IPS-NIHi7 (cell line): ENCODE measurements around the gene GJC3.
A peak's percentile ranks its signal among the peaks of the same experiment; 100 is the strongest.
"Not testable (repeated sequence)": the region's sequence is repeated elsewhere in the genome, so short reads cannot be mapped to it uniquely, and the experiment has no call there.

Source experiments
- DNase-seq: peaks from one replicate; pipeline ENCODE4 v3.0.0; 2012; ENCODE audit warnings: mixed read lengths; ENCODE audit errors: extremely low spot score

The GJC3 gene

DNA sequence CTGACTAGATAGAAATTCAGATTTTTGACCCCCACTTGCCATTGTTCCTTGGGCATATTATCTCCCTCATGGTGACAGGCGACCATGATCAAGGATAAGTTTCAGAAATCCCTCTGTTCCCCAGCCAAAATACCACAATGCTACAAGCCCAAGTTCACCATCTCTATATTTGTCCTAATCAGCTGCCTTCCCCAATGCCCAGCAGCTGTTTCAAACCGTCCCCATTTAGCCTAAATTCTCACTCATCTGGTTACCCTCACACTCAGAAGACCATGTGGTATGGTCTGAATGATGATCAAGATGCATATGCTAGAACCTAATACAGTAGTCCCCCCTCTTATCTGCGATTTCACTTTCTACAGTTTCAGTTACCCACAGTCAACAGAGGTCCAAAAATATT is 956 bp upstream of the GJC3 start:
- DNase-seq, result no peak

DNA sequence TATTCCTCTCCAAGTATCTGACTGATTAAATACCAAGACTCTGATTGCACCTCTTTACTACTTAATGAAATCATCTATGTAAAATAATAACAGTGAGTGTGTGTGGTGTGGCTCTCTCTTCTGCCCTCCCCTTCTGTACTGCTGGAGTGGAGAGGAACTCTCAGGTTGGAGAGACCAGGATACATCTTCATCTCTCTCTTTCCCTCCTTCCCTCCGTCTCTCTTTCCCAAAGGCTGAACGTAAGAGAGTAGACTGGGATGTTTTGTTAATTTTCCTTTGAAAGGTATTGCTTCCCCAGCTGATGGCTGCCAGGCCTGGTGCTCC is 272 bp upstream of the GJC3 start:
- DNase-seq, result no peak

DNA sequence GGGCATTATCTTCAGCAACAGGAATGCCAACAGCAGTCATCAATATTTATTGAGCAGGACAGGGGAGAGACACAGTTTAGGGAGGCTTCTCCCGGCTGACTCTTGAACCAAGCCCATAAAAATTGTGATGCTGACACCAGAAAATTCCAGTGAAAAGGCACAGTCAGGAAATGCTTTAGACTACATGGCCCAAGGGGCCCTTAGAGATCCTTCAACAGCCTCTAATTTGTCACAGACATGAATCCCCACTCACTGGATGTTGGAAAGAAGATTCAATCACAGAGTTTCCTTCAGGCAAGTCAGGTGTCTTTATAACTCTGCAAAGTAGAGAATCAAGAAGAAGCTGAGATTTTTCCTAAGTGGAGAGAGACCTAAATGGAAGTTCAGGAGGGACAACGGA is 1.2 kb downstream of the GJC3 start:
- no peak for DNase-seq

DNA sequence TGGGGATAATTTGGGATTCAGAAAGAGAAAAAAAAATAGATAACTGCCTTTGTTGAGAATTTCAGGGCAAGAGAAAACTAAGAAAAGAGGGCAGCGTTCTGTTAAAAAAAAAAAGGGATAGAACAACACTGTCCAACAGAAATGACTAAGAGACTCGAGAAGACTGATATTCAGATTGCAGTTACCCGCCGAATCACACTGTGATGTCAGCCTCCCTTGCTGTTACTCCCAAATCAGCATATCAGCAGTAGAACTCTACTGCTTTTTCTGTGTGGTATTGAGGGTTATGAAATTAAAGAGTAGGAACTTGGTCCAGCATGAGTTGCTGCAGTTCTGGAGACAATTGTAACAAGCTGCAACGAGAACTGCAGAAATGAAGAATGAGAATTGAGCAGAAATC is 1.9 kb downstream of the GJC3 start:
- no peak for DNase-seq

DNA sequence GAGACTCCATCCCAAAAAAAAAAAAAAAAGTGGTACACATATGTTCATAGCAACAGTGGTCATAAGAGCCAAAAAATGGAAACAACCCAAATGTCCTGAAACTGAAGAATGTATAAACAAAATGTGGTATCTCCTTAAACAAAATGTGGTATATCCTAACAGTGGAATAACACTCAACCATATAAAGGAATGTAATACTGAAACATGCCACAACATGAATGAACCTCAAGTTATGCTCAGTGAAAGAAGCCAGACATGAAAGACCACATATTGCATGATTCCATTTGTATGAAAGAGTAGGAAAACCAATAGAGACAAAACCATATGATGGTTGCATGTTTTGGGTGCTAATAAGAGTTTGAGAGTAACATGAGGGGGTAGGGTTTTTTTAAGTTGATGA is 3.1 kb downstream of the GJC3 start:
- no peak for DNase-seq

DNA sequence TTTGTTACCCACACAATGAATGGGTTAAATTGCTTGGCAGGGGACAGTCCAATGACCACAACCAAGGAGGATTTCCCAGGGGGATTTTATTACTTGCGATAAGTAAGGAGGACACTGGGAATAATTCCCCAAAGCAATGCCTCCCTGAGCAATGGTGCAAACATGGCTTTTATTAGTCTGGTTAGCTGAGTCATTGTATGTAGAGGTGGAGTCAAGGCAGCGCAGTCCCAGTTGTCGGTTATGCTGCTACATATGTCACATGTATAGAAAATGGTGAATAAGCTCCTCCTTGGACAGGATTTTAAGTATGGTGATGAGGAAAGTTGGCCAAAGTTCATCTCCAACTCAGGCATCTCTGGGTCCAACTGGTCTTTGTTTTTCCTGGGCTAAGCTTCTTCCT is 6.2 kb downstream of the GJC3 start:
- no peak for DNase-seq

DNA sequence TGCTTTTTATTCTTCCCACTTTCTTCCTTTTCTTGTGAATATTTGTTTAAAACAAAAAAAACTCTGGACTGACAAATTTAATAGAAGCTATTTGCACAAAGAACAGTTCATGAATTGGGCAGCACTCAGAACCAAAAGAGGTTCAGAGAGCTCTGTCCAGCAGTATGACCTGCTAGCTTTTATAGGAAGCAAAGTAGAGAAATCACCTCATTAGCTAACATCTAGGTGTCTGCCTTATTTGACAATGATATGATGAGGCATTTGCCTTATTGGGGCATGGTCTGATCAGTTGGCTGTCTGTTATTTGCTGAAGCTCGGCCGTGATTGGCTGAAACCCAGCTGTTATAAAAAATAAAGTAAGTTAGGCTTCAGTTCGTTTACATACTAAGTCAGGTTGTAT is 9.3 kb downstream of the GJC3 start:
- no peak for DNase-seq

DNA sequence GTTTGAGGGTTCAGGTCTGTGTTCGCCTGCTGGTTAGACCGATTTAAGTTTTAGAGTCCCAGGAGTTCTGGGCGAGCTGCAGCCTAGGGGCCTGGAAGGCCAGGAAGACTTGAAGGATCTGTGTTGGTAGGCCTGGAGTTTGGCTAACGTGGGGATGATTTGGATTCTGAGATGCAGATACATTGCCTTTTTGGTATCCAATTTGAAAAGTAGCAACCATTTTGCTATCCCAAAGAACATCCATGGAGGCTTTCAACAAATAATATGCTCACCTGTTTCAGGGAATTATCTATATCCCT is 9.7 kb downstream of the GJC3 start:
- DNase-seq, result no peak

DNA sequence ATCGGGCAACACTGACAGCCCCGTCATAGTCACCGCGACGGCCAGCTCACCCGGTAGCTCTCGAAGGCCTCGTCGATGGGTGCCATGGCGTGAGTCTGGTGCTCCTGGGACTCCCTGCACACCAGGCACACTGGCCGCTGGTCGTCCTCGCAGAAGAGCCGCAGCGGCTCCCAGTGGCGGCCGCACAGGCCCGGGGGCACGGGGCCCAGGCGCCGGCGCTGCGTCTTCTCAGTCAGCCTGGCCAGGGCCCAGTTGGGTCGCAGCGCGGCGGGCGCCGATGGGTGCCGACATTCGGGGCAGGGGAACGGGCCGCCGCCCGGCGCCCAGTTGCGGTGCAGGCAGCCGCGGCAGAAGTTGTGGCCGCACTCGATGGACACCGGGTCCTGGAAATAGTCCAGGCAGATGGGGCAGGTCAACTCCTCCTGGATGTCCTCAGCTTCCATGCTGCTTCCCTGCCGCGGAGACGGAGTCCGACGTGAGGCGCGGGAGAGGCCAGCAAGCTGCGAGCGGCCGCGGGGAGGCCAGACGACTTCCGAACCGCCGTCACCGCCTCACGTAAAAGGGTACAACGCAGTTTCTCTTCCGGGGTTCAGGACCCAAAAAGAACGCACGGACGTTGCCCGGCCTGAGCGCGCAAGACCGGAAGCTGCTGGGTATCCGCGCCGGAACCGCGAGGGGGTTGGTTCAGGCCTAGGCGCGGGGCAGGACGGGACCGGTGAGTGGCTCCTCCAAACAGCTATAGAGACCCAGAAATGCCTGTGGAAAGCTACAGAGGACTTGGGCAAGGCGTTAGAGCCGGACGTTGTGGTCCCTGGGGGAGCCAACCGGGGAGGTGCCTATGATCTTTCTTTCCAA is 10.2 kb downstream of the GJC3 start, which contains the start of gene TRIM4:
Gene TRIM4, minus strand, starts transcription at position 572 of the 855 bp plus-strand sequence. Its CDS starts 129 bp downstream, at position 443.
- peak; percentile 65 for DNase-seq

DNA sequence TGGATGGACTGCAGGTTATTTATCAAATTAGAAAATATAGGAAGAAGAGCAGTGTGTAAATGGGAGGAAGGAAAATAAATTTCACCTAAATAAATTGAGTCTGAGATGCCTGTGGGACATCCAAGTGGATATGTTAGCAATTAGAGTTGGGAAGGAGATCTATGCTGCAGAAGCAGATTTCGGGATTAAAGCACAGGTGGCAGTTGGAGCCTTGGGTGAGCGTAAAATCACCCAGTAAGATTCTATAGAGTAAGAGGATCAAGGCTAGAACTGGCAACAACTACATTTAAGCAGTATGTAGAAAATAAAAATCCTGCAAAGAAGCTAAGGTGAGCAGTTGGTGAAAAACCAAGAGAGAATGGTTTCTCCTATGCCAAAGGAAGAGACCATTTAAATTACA is 18.4 kb downstream of the GJC3 start:
- no peak for DNase-seq

DNA sequence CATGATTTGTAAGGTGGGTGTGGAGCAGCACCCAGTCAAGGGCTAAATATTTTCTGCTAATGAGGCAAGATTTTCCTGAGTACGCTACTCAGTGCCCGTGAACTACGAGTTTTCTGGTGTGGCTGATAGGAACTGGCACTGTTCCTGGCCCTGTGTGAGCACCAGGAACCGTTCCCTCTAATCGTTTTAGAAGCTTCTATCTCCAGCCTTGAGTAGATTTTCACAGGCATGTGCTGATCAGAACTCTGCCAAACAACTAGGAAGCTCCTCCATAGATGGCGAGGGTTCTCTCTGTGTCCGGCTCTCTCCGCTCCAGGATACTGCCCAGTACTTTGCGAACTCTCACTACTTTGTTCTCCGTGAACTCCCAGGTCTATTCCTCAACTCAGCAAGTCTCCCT is 27.8 kb downstream of the GJC3 start:
- no peak for DNase-seq

DNA sequence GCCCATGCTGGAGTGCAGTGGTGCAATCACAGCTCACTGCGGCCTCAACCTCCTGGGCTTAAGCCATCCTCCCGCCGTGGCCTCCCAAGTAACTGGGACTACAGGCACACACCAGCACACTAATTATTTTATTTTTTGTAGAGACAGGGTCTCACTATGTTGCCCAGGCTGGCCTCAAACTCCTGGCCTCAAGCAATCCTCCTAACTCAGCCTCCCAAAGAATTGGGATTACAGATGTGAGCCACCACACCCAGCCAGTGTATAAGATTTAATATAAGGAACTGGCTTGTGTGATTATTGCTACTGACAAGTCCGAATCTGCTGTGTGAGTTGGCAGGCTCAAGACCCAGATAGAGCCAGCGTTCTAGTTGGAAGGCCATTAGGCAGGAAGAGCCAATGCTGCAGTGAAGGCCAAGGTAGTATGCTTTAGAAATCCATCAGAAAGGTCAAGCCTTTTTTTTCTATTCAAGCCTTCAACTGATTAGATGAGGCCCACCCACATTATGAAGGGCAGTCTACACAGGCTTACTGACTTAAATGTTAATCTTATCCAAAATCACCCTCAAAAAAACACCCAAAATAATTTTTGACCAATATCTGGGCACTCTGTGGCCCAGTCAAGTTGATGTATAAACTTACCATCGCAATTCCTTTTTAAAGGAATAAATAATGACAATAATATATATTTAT is 29.4 kb downstream of the GJC3 start:
- DNase-seq, result no peak

DNA sequence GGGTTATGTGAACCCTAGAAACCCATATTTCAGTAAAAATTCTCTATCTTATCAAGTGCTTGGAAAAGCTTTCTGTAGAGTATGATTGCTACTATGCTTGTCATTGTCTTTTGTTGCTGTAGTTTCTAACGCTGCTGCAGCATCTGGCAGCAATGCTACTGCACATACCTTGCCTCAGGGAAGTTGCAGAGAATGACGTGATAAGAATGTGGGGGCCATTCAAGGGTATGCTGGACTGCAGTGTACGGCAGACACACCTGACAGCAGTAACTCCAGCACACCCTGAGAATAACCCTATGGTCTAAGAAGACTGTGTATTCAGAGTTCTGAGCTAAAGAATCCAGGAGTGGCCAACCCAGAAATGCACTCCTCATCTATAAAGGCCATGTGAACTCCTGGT is 30.6 kb downstream of the GJC3 start:
- no peak for DNase-seq

DNA sequence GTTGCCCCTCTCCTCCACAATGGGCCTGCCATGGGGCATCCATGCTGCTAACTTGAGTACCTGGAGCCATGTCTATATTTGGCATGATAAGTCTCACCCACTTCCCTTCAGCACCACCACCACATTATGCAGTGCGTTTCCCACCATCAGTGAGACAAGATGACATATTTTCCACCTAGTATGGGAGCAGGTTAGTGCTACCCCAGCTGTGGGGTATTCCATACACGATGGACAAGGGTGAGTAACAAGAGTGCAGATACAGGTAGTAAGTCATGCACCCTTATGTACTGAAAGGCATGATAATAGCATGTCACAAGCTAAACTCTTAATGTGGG is 31.4 kb downstream of the GJC3 start:
- DNase-seq, result no peak

DNA sequence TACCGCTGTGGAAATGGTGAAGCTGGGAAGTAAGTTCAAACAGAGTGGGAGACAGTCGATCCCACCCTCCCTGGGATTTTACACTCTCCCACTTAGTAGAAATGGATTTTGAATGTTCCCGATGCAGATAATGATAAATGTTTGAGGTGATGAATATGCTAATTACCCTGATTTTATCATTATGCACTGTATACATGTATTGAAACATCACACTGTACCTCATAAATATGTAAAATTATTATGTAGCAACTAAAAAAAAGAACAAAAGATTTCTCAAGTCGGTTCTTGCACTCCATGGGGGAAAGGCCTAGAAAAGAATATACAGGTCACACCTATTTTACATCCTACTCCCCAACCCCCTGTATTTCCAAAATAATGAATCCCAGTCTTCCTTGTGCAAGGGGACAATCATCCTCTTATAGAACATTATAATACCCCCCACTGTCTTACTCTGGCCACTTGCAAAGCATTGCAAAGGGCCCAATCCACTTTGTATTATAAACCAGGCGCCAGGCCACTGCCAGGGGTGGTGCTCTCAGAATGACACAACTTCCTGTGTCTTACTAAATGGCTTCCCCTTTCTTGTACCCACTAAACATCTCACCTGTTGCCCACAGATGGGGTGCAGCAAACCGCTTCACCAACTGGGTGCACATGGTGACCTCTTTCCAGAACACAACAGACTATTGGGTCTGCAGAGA is 31.9 kb downstream of the GJC3 start:
- DNase-seq, result no peak

DNA sequence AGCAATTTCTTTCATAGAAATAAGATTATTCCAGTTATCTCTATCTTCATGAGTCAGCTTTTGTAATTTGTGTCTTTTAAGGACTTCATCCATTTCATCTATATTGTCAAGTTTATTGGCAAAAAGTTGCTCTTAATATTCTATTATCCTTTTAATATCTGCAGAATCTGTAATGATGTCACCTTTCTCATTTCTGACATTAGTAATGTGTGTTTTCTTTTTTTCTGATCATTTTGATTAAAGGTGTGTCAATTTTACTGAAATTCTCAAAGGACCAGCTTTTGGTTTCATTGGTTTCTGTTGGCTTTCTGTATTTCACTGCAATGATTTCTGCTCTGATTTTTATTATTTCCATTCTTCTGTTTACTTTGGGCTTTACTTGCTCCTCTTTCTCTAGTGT is 34.7 kb downstream of the GJC3 start:
- DNase-seq, result no peak

DNA sequence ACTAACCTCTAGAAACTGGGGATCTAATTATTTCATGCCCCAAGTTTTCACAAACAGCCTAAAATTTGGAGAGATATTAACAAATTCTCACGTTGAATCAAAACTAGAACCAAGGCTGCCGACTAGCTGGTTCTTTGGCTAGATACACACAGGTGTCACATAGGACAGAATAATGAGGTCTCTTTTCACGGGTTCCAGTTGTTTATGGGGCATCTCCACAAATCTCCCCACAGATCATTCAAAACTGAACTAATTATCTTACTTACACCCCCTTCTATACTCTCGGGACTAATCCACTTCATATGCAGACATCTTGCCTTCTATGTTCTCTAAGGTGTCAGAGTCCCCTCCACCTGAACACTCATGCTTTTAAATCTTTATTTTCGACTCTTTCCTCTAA is 36.1 kb downstream of the GJC3 start:
- DNase-seq, result no peak

DNA sequence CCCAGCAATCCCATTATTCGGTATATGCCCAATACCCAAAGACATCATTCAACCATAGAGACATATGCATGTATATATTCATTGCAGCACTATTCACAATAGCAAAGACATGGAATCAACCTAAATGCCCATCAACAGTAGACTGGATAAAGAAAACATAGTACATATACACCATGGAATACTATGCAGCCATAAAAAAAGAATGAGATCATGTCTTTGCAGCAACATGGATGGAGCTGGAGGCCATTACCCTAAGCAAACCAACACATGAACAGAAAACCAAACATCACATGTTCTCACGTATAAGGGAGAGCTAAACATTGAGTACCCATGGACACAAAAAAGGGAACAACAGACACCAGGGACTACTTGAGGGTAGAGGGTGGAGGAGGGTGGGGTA is 39.1 kb downstream of the GJC3 start:
- not testable (repeated sequence) for DNase-seq

DNA sequence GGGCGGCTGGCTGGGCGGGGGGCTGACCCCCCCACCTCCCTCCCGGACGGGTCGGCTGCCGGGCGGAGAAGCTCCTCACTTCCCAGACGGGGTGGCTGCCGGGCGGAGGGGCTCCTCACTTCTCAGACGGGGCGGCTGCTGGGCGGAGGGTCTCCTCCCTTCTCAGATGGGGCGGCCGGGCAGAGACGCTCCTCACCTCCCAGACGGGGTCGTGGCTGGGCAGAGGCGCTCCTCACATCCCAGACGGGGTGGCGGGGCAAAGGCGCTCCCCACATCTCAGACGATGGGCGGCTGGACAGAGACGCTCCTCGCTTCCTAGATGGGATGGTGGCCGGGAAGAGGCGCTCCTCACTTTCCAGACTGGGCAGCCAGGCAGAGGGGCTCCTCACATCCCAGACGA is 41.1 kb downstream of the GJC3 start:
- DNase-seq, result not testable (repeated sequence)

DNA sequence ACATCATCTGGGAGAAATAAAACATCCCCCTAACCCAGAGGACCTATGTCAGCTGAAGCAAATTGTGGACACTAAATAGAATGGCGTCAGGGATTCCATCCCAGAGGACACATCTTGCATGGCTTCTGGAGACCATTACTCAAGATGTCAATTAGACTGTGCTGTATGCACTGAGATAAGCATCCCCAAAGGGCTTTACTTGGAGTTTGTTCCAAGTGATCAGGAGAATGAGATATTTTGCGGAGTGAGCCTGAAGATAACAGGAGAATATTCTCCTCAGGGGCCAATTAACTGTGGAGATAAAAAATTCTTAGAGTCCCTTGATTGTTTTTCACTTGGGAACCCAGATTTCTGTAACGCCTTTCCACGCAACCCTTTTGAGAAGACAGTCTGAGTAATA is 48.0 kb downstream of the GJC3 start:
- DNase-seq, result no peak

DNA sequence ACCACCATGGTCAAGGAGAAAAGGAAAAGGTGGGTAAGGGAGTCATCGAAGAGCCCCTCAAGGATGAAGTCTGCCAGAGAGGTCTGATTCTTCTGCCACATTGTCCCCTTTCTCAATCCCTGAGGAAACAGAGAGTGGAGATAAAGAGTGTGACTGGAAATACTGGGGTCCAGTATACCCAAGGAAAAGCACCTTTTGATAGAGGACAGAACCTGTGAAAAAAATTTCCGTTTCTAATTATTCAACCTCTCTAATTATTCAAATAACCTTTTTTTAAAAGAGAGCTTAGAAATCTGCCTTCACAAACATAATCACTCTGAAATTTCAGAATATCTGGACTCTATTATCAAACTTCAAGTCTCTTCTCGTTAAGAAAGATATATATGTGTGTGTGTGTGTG is 52.5 kb downstream of the GJC3 start, which contains the start of gene OR2AE1:
Gene OR2AE1, minus strand, starts transcription at position 101 of the 400 bp plus-strand sequence. Its CDS starts 0 bp downstream, at position 101.
- DNase-seq, result no peak

DNA sequence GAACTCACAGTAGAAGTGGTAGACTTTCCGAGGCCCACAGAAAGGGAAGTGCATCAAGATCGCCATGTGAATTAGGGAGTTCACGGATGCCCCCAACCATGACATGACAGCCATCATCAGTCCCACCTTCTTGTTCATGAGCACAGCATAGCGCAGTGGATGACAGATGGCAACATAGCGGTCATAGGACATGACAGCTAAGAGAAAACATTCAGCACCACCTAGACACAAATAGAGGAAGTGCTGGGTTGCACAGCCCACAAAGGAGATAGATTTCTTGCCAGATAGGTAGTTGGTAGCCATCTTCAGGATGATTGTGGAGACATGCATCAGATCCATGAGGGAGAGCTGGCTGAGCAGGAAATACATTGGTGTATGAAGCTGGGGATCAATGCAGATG is 52.9 kb downstream of the GJC3 start:
- DNase-seq, result no peak
